GM19193 (cell line): ENCODE data around the gene SLC12A7.

Source experiments
- POLR2A ChIP-seq: IDR thresholded peaks from 4 replicates; pipeline ENCODE4 v1.6.1; 2011; ENCODE audit not compliant: insufficient read depth, insufficient read length; ENCODE audit errors: extremely low read depth

Gene SLC12A7

DNA sequence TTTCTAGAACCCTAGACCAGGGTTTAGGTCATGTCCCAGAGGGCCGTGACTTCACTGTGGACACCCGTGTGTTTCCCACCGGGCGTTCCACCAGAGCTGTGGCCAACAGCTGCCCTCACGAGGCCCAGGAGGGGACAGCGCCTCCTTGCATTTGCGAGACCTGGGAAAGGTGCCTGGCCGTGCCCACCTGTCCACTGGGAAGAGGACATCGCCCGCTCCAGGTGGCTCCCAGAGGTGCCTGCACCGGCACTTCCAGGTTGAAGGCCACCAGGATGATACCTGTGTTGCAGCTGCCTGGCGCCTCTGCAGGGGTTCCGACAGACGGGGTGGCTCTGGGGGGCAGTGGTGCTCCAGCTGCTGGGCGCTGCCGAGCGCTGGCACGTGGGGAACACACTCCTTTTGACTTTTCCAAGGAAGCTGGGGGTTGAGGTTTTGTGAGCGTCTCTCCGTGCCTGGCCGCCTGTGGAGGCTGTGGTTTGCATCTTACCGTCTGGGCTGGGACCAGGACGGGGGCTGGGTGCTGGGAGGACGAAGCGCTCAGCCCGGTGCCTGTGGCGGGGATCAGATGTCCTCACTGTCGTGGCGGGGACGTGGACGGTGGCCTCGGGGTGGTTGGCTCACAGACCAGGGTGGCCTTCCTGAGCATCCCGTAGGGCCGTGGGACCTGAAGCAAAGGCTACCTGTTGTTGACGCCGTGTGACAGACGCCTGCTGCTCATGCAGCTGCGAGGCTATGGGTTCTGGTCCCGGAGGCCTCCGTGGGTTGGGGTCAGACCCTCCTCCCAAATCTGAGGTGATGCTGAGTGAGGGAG, 84.0 kb downstream of the SLC12A7 start:
- TF ChIP-seq POLR2A = no peak

DNA sequence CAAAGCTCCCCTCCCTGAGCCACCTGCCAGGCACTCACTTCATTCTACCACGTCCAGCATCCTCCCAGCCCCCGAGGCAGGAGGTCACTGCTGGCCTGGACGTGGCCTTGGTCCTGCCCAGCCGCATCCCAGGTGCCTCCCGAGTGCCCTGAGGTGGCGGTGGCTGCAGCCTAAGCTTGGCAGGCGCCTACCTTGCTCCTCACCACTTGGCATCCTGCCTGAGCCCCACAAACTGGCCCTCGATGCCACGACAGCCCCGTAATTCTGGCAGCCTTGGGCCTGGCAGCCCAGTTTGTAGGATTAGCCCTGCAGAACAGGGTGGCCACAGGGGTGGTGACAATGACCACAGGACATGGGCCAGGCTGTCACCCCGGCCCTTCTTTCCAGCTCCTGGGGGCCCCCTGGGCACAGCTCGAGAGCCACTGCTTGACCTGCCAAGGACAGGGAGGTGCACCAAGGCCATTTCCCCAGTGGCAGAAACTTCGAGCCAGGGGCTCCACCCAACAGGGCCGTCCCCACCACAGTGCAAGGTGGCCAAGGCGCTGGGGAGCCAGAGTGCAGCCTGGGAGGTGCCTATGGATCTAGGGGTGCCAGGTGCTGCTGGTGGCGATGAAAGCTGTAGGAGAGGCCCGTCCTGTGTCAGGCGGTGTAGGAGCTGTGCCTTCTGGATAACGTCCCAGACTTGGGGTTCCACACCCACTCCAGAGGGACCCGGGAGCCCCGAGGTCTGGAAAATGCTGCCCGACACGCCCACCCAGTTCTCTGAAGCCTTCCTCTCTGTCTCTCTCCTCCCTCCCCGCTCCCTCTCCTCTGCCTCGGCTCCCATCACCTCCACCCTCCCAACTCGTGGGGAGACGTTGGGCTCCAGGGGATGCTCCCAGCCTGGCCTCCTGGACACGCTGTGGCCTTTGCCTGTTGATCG, 84.9 kb downstream of the SLC12A7 start:
- no peak for TF ChIP-seq POLR2A

DNA sequence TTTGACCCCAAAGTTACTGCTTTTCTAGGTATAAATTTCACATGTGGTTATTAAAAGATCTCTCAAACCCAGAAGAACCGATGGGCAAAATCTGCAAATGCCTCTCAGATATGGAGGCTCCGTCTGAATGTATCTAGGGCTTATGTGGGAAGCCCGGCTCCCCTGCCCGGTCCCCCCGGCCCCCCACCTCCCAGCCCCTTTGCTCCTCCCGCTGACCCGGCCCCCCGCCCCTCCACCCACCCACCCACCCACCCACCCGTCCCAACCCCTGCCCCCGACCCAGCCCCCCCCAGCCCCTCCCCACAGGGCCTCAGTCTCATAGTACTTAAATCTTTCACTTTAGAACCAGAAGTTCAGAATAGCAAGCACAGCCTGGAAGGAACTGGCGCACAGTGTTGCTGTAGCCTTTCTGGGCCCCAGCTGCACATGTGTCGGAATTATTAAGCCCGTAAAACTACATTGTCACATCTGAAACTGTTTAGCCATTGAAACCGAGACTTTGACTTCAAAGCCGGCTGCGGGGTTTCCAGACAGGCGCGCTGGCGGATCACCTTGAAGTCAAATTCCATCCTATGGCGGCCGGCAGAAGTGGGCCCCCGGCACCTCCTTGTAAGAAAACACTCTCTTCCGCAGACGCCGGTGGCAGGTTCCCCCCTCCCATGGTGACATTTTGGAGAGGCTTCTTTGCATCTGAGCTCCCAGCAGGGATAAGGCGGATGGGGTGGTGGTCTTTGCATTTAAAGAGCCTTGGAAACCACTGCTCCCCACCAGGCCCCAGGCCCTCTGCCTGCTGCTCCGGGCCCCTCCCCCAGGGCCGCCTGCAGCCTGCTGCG, 90.5 kb downstream of the SLC12A7 start:
- TF ChIP-seq POLR2A = no peak

DNA sequence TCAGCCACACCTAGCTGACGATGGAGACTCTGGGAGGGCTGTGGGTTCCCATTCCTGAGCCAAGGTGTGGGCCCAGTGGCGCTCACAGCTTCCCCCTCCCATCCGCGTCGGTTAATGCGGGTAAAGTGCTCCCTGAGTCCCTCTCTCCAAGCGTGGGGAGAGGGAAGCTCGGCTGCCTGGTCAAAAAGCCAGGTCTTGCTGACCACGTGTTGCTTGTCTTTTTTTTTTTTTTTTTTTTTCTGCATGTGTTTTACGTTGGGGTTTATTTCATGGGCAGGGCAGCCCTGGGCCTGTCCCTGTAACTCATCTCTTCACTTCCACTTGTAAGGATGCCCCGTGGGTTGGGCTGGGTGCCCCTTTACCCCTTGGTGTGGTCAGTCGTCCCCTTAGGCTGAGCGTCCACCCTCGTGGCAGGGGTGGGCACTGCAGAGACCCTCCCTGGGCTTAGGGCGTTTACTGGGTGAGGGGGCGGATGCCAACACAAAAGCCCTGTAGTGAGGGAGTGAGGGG, 91.4 kb downstream of the SLC12A7 start:
- TF ChIP-seq POLR2A = no peak

DNA sequence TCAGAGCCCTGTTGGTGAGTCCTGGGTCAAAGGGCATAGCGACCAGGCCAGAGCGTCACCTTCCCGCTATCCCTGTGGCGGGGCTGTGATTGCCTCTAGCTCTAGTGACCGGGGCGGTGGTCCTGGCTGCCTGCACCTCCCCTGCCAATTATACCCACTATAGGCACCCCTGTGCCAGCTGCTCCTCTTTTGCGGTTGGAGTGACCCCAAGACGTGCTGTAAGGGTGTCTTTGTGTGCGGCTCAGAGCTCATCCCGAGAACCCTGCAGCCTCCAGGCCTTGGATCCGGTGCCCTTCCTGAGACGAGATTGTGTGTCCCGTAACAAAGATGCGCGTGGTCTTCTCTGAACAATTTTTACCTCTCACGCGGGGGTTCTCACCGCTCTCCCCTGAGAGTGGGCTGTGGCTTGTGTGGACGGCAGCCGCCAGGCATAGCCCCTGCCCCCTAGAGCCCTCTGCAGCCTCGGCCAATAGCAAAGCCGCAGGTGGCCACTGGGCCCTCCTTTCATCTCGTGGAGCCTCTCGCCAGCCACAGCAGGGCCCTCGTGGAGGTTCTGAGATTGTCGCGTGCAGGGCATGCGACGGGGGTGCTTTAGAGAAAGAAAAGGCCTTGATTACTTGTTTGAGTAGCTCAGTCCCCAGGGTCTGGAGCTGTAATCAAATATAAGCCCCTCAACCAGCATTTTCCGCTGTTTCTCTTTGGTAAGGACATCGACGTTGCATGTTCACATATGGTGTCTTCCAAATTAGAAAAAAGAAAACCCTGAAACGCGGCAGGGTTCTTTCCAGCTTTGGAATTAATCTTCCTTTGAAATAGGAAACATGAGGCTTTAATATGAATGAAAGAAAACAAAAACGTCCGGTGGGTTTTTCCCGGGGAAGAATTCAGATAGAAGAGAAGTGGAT, 92.6 kb downstream of the SLC12A7 start:
- TF ChIP-seq POLR2A = no peak

DNA sequence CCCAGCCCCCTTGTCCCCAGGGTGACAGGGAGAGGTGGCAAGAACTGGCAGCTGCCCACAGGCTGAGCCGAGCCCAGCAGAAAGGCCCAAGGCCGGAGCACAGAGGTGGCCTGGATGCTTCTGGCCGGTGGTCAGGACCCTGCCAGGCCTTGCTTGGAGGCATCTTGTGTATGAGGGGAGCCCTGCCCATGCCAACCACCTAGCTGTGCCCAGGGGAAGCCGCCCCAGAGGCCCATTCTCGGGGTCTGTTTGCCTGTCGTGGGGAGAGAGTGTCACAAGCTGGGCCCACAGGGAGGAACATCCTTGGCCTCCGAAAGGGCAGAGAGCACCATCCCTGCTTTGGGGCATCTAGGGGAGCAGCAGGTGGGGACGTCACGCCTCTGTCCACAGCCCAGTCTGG, 93.3 kb downstream of the SLC12A7 start:
- no peak for TF ChIP-seq POLR2A

DNA sequence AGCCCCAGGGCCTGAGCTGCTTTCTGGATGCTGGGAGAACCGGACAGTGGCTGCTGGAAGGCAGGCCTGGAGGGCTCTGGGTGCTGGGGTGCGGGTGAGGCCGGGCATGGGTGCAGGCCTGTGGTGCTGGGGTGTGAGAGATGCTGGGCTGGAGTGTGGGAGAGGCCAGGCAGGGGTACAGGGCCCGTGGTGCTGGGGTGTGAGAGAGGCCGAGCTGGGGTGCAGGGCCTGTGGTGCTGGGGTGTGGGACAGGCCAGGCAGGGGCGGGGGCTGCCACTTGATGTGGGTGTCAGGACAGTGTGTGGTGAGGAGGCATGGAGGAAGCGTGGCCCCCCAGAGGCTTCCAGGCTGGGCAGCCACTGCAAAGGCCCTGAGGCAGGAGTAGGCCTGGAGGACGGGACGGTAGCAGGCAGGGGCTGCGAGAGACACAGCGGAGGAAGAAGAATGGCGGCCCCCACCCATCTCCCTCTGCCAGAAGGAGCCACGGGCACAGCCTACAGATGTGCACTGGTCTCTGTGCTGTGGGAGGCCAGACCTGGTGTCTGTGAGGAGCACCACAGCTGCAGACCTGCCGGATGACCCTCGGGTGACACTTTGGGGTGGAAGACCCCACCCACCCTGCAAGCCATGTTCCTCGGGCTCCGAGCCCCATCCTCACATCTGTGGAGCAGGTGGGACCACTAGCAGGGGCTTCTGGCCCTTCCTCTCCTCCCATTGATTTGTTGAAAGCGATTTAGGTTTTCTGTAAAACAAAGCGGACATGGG, 94.0 kb downstream of the SLC12A7 start:
- TF ChIP-seq POLR2A = no peak

DNA sequence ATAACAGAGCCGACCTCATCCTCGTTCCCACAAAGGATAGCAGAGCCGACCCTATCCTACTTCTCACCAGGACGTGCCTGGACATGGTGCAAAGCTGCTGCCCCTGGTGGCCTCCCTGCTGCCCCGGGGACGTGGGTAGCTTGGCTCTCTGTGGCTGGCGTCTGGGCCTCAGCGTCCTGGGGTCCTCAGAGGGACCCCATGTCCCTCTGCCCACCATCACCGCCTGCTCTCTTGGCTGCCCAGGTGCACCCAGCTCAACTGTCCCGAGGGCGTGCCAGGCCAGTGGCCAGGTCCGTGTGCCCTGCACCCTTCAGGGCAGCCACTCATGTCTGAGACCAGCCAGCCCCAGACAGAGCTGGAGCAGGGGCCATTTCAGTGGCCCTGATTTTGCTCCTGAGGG, 94.8 kb downstream of the SLC12A7 start:
- no peak for TF ChIP-seq POLR2A

DNA sequence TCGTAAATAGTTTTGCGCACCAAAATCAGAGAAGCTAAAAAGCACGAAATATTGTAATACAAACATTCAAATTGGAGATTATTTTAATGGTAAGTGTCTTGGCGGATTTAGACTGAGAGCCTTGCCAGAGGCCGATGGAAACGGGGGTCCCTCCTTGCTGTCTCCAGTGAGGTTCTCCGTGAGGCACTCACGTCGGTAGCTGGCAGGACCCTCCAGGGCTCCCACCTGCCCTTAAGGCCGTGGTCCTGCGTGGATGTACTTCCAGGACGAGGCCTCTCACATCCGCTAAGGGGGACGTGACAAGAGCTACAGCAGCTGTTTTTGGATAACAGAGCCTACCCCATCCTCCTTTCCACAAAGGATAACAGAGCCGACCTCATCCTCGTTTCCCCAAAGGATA, 95.4 kb downstream of the SLC12A7 start:
- TF ChIP-seq POLR2A = no peak

DNA sequence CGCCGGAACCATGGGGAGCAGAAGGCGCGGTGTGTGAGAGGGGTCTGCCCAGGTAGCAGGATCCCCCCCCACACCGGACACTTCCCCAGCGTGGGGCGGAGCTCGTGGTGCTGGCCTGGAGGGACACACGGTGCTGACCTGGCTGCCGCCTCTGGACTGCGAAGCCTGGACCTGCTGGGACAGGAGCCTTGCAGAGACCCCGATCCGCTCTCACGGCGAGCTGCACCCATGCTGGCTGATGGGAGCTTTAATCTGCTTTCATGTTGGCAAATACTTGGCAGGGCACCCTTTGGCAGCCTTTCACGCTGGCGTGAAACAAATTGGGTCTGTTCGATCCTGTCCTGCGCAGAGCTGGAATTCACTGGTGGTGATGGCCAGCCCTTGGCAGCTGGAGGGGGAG, 95.8 kb downstream of the SLC12A7 start:
- no peak for TF ChIP-seq POLR2A

DNA sequence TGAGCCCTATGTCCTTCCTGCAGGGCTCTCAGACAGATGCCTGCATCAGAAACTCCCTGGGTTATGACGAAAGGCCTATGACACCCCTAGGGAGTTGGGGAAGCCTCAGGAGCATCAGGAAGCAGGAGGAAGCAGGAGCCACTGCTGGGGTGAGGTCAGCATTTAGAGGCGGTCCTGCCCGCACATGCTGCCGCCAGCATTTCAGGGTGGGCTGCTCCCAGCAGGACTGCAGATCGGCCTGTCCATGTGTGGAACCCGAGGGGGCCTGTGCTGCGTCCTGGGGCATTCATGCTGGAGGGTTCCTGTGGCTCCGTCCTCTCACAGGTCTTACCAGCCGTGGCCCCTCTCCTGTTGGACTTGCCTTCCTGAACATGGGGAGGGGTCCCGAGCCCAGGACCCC, 96.4 kb downstream of the SLC12A7 start:
- no peak for TF ChIP-seq POLR2A

DNA sequence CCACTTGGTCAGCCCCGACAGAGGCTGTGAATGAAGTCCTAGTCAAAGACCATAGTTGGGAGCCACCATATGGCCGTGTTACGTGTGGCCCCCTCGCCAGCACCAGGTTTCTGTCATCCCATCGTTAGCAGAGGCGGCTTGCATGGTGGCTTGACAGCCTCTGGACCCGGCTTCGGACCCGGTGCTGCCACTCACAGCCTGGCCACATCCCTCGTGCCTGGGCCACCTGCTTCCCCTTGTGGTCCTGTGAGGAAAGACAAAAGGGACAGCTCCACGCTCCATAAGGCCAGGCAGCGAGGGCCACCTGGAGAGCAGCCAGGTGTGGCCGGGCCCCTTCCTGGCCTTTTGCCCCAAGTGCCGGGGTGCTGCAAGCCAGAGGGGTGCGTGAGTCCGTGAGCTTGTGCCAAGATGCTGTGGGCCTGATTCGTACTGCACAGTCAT, 97.1 kb downstream of the SLC12A7 start:
- TF ChIP-seq POLR2A = no peak

DNA sequence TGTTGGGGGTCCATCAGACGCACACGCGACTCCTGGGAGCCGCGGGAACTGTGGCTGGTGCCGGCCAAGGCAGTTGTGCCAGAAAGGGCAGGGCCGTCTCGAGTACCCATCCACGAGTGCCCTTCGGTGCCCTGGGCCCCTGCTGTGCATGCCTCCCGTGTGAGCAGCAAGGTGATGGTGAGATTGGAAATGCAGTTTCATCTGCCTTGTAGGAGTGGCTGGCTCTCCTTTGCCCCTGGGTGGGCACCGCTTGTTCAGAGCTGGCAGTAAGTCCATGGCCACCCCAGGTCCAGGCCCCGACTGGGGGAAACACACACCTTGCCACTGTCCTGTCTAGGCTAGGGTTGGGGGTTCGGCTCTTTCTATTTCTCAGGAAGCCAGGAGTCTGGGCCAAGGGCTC, 97.5 kb downstream of the SLC12A7 start:
- no peak for TF ChIP-seq POLR2A
